DND-41 (cell line): ENCODE data around the gene COG8.

Source experiments
- CTCF ChIP-seq: IDR thresholded peaks from 2 replicates; pipeline ENCODE4 v1.5.1; 2012; ENCODE audit warnings: borderline replicate concordance, low read length, moderate library complexity, mild to moderate bottlenecking; ENCODE audit not compliant: poor library complexity, severe bottlenecking; ENCODE audit errors: extremely low read depth
- EZH2 ChIP-seq: IDR thresholded peaks from 3 replicates; pipeline ENCODE4 v1.6.1; 2012; ENCODE audit warnings: borderline replicate concordance, low read depth, mild to moderate bottlenecking, moderate library complexity, low read length, inconsistent platforms; ENCODE audit not compliant: severe bottlenecking

DNA sequence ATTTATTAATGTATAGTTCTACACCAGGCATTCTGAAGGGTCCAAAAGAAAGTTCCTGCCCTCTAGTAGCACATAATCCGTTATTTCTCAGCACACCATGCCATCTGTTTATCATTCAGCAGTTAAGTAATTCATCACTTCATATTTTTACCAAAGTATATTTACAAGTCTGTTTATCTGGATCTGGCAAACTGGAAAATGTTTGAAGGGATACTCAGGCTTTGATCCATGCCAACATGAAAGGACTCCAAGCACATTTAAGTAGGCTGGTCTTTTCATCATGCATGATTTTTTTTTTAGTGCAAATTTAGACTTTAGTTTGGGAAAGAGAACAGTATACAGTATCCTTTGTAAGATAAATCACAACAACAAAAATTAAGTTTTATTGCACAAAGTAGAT lies 32.3 kb downstream of the COG8 start:
- TF ChIP-seq CTCF (no peak), EZH2 (no peak)
